GM12878 (cell line): ENCODE measurements around the gene RPS6KL1. TPM values are rescaled to one million over a fixed set of nuclear protein-coding genes. Genes with fewer than 3 reads are reported as not detected.

Experiments used
- ASH2L ChIP-seq: fragments of 300-600, 200-600 bp; sonication (generic); IDR thresholded peaks from 2 replicates; pipeline ENCODE4 v1.6.1; 2017; ENCODE audit warnings: low read depth, mild to moderate bottlenecking, borderline replicate concordance
- ATF2 ChIP-seq: IDR thresholded peaks from 2 replicates; pipeline ENCODE4 v1.6.1; 2012; ENCODE audit warnings: low read length, inconsistent platforms
- BACH1 ChIP-seq: fragments of 450-650 bp; IDR thresholded peaks from 2 replicates; pipeline ENCODE4 v1.6.1; 2017; ENCODE audit warnings: mild to moderate bottlenecking, borderline replicate concordance
- CBX3 ChIP-seq: fragments of 200-600 bp; sonication (generic); IDR thresholded peaks from 2 replicates; pipeline ENCODE4 v1.6.1; 2016; ENCODE audit warnings: low read depth, borderline replicate concordance
- EGR1 ChIP-seq, 2 experiments: IDR thresholded peaks; 1 replicate in 1 of 2; 2 replicates in 1 of 2; pipeline ENCODE4 v1.6.1; 2011 to 2012; ENCODE audit warnings: low read depth in 2 of 2, low read length in 2 of 2, borderline replicate concordance in 1 of 2, mild to moderate bottlenecking in 1 of 2, moderate library complexity in 1 of 2
- FOS ChIP-seq: IDR thresholded peaks from 3 replicates; pipeline ENCODE4 v1.6.1; 2011; ENCODE audit warnings: borderline replicate concordance; ENCODE audit not compliant: insufficient read length; ENCODE audit errors: extremely low read depth
- KAT2A ChIP-seq: conservative IDR thresholded peaks from 2 replicates; pipeline ENCODE4 v1.6.1; 2011; ENCODE audit warnings: low read depth, low read length; ENCODE audit not compliant: control insufficient read depth
- NFYB ChIP-seq: IDR thresholded peaks from 2 replicates; pipeline ENCODE4 v1.6.1; 2011; ENCODE audit warnings: low read depth, mild to moderate bottlenecking, low read length, improper control_type of control experiment, moderate library complexity; ENCODE audit not compliant: insufficient read depth
- NR2C2 ChIP-seq: IDR thresholded peaks from 2 replicates; pipeline ENCODE4 v1.6.1; 2011; ENCODE audit warnings: borderline replicate concordance, low read depth; ENCODE audit not compliant: control insufficient read depth, insufficient read length
- POLR2A ChIP-seq: IDR thresholded peaks from 2 replicates; pipeline ENCODE4 v1.6.1; 2011; ENCODE audit warnings: low read depth, mild to moderate bottlenecking, low read length
- RCOR1 ChIP-seq: conservative IDR thresholded peaks from 2 replicates; pipeline ENCODE4 v1.6.1; 2012; ENCODE audit warnings: low read depth, low read length, improper control_type of control experiment
- SREBF1 ChIP-seq: IDR thresholded peaks from 2 replicates; pipeline ENCODE4 v1.6.1; 2012; ENCODE audit warnings: mild to moderate bottlenecking, low read length
- TCF7 ChIP-seq: IDR thresholded peaks from 2 replicates; pipeline ENCODE4 v1.6.1; 2014; ENCODE audit warnings: antibody characterized with exemption, borderline replicate concordance
- polyA plus RNA-seq, 11 experiments: library from polyadenylated mRNA; depleted of rRNA in 4 of 11; unstranded in 6 of 11; stranded (reverse) in 5 of 11; fragments of >200 nt; fragmentation: Nextera tagmentation in 4 of 11; fragmentation: Illumina TruSeq in 1 of 11; extraction: Ambion mirVana in 4 of 11; extraction: Trizol in 1 of 11; gene quantifications; 1 replicate in 1 of 11; 2 replicates in 10 of 11; pipeline versions ENCODE4 v1.2.1 to v1.2.3, GENCODE V29; 2011 to 2016; ENCODE audit warnings: inconsistent platforms in 2 of 11, missing spikeins in 2 of 11, low read depth in 1 of 11
- total RNA-seq, 4 experiments: library from RNA; depleted of rRNA in 3 of 4; stranded (reverse); fragments of >200 nt in 3 of 4; fragmentation: Illumina TruSeq in 1 of 4; extraction: Trizol in 1 of 4; gene quantifications; 2 replicates each; pipeline versions ENCODE4 v1.2.1 to v1.2.3, GENCODE V29; 2013 to 2021
- TF ChIP-seq, protein P1 (sequence below): fragments of 450-650 bp; IDR thresholded peaks from 2 replicates; pipeline ENCODE4 v1.6.1; 2016; ENCODE audit warnings: mild to moderate bottlenecking
- TF ChIP-seq, protein P2 (sequence below): fragments of 150-350 bp; IDR thresholded peaks from 2 replicates; pipeline ENCODE4 v1.6.1; 2016; ENCODE audit warnings: low read depth, low read length
- TF ChIP-seq, protein P3 (sequence below): fragments of 450-650 bp; IDR thresholded peaks from 2 replicates; pipeline ENCODE4 v1.6.1; 2018; ENCODE audit warnings: mild to moderate bottlenecking, low read depth, moderate library complexity; ENCODE audit not compliant: partially characterized antibody

The RPS6KL1 gene
- total and polyA plus RNA-seq, 10 of the 15 experiments (the other 5 are each of a cell fraction or from before 2014, with no cell fraction given), result 0.04 to 4.2 (median 2.0) TPM

GRCh38 chr14:74882103-74882920, 40.7 kb downstream of the RPS6KL1 start (continued):
- no peak for TF ChIP-seq TCF7
- TF ChIP-seq EGR1 (IDR thresholded peaks at IDR 0.05; ENCODE audit: borderline replicate concordance in 1 of 2, low read depth in 2 of 2, low read length in 2 of 2), result no peak
- TF ChIP-seq KAT2A, result no peak
- TF ChIP-seq NFYB, result no peak
- TF ChIP-seq, protein P1, sequence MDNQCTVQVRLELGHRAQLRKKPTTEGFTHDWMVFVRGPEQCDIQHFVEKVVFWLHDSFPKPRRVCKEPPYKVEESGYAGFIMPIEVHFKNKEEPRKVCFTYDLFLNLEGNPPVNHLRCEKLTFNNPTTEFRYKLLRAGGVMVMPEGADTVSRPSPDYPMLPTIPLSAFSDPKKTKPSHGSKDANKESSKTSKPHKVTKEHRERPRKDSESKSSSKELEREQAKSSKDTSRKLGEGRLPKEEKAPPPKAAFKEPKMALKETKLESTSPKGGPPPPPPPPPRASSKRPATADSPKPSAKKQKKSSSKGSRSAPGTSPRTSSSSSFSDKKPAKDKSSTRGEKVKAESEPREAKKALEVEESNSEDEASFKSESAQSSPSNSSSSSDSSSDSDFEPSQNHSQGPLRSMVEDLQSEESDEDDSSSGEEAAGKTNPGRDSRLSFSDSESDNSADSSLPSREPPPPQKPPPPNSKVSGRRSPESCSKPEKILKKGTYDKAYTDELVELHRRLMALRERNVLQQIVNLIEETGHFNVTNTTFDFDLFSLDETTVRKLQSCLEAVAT, result no peak
- TF ChIP-seq, protein P2, sequence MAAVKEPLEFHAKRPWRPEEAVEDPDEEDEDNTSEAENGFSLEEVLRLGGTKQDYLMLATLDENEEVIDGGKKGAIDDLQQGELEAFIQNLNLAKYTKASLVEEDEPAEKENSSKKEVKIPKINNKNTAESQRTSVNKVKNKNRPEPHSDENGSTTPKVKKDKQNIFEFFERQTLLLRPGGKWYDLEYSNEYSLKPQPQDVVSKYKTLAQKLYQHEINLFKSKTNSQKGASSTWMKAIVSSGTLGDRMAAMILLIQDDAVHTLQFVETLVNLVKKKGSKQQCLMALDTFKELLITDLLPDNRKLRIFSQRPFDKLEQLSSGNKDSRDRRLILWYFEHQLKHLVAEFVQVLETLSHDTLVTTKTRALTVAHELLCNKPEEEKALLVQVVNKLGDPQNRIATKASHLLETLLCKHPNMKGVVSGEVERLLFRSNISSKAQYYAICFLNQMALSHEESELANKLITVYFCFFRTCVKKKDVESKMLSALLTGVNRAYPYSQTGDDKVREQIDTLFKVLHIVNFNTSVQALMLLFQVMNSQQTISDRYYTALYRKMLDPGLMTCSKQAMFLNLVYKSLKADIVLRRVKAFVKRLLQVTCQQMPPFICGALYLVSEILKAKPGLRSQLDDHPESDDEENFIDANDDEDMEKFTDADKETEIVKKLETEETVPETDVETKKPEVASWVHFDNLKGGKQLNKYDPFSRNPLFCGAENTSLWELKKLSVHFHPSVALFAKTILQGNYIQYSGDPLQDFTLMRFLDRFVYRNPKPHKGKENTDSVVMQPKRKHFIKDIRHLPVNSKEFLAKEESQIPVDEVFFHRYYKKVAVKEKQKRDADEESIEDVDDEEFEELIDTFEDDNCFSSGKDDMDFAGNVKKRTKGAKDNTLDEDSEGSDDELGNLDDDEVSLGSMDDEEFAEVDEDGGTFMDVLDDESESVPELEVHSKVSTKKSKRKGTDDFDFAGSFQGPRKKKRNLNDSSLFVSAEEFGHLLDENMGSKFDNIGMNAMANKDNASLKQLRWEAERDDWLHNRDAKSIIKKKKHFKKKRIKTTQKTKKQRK, result no peak
- TF ChIP-seq ATF2, result no peak
- no peak for TF ChIP-seq POLR2A
- TF ChIP-seq RCOR1, result no peak
- TF ChIP-seq SREBF1, result no peak
- TF ChIP-seq NR2C2, result no peak
- no peak for TF ChIP-seq CBX3
- TF ChIP-seq, protein P3, sequence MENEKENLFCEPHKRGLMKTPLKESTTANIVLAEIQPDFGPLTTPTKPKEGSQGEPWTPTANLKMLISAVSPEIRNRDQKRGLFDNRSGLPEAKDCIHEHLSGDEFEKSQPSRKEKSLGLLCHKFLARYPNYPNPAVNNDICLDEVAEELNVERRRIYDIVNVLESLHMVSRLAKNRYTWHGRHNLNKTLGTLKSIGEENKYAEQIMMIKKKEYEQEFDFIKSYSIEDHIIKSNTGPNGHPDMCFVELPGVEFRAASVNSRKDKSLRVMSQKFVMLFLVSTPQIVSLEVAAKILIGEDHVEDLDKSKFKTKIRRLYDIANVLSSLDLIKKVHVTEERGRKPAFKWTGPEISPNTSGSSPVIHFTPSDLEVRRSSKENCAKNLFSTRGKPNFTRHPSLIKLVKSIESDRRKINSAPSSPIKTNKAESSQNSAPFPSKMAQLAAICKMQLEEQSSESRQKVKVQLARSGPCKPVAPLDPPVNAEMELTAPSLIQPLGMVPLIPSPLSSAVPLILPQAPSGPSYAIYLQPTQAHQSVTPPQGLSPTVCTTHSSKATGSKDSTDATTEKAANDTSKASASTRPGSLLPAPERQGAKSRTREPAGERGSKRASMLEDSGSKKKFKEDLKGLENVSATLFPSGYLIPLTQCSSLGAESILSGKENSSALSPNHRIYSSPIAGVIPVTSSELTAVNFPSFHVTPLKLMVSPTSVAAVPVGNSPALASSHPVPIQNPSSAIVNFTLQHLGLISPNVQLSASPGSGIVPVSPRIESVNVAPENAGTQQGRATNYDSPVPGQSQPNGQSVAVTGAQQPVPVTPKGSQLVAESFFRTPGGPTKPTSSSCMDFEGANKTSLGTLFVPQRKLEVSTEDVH, result no peak
- TF ChIP-seq ASH2L, result no peak
- no peak for TF ChIP-seq BACH1
- TF ChIP-seq FOS, result no peak
